Measurements from ENCODE around the gene ST3GAL5.

ST3GAL5 gene

GRCh38 chr2:85790032-85790431 lies 98.8 kb downstream of the ST3GAL5 start:
- DNase-seq = no peak

- DNase-seq = no peak
Observed at GRCh38 chr2:85789271-85789670, 99.5 kb downstream of the ST3GAL5 start.

GRCh38 chr2:85788603-85789002 lies 100.2 kb downstream of the ST3GAL5 start:
- DNase-seq = no peak

- DNase-seq = no peak
Observed at GRCh38 chr2:85787981-85788340, 100.8 kb downstream of the ST3GAL5 start.

GRCh38 chr2:85787282-85787980 lies 101.4 kb downstream of the ST3GAL5 start:
- DNase-seq = no peak

All from right kidney (tissue), 1 donor.